ENCODE measurements around the gene CENPF.

DNA sequence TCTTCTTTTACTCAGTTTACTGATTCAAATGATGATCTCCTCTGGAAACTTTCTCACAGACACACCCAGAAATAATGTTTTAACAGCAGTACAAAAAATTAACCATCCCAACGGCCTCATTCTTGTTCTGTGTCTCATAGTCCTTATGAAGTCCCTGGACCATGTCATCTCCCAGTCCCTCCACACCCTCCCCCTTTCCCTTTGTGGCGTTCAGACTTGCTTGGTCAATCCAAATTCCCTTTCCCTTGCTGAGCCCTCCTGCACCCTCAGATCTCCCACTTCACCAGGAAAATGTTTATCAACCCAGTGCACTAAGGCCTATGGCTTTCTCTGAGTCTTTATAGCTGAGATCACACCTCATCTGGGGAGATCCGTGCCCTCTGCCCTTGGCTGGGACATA is 85.9 kb downstream of the CENPF start:
- TF ChIP-seq, protein P1, sequence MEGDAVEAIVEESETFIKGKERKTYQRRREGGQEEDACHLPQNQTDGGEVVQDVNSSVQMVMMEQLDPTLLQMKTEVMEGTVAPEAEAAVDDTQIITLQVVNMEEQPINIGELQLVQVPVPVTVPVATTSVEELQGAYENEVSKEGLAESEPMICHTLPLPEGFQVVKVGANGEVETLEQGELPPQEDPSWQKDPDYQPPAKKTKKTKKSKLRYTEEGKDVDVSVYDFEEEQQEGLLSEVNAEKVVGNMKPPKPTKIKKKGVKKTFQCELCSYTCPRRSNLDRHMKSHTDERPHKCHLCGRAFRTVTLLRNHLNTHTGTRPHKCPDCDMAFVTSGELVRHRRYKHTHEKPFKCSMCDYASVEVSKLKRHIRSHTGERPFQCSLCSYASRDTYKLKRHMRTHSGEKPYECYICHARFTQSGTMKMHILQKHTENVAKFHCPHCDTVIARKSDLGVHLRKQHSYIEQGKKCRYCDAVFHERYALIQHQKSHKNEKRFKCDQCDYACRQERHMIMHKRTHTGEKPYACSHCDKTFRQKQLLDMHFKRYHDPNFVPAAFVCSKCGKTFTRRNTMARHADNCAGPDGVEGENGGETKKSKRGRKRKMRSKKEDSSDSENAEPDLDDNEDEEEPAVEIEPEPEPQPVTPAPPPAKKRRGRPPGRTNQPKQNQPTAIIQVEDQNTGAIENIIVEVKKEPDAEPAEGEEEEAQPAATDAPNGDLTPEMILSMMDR (IDR thresholded peaks at IDR 0.05), result no peak
- TF ChIP-seq POLR2A (IDR thresholded peaks at IDR 0.05) (no peak), EP300 (IDR thresholded peaks at IDR 0.05) (no peak), POLR2AphosphoS5 (IDR thresholded peaks at IDR 0.05) (no peak)

Measured in suprapubic skin (tissue), 4 donors.